Suprapubic skin (tissue), 3 donors: ENCODE results near the gene EXOSC9.

ENCODE experiments used
- CTCF ChIP-seq, 2 donors: fragments of 200-600 bp in 1 of 2; fragments of 450-650 bp in 1 of 2; sonication (generic) in 1 of 2; IDR thresholded peaks; one replicate each; pipeline ENCODE4 v1.5.1; 2016 to 2019; ENCODE audit warnings: antibody characterized with exemption in 2 of 2, mild to moderate bottlenecking in 1 of 2, moderate library complexity in 1 of 2
- POLR2A ChIP-seq, 2 donors: fragments of 450-650 bp; IDR thresholded peaks; one replicate each; pipeline ENCODE4 v1.6.1; 2017; ENCODE audit warnings: antibody characterized with exemption in 2 of 2, mild to moderate bottlenecking in 2 of 2, moderate library complexity in 2 of 2

- TF ChIP-seq CTCF (IDR thresholded peaks at IDR 0.05) (no peak), POLR2A (IDR thresholded peaks at IDR 0.05) (no peak)
These were observed 35.1 kb upstream of the EXOSC9 start for GRCh38 chr4:121765971-121766538.
